HG03025 (cell line): ENCODE data around the gene FANCM.

ENCODE experiments used
- ATAC-seq: cut with Tn5 transposase; IDR thresholded peaks from one replicate; pipeline ENCODE4 v1.9.1; 2021; ENCODE audit warnings: mild to moderate bottlenecking, moderate library complexity; ENCODE audit not compliant: unreplicated experiment, low FRiP score

Gene FANCM

DNA sequence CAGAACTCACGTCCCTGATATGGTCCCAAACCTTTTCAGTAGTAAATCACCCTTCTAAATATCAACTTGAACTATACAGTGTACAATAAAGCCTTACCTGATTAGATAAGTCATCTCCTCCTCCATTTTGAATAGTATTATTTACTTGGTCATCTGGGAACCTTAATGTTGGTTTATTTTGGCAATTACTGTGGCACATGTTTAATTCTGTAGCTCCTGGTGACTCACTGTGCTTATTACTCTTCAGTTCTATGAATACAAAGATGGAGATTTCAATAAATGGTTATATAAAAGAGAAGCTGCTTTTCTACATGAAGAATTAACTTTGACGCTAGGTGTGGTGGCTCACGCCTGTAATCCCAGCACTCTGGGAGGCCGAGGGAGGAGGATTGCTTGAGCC lies 91.8 kb downstream of the FANCM start:
- ATAC-seq = no peak

GRCh38 chr14:45238988-45239387 lies 103.3 kb downstream of the FANCM start:
- no peak for ATAC-seq

GRCh38 chr14:45242706-45243105 lies 107.0 kb downstream of the FANCM start:
- no peak for ATAC-seq

- ATAC-seq = no peak
Measured at GRCh38 chr14:45246151-45246550, 110.4 kb downstream of the FANCM start.

DNA sequence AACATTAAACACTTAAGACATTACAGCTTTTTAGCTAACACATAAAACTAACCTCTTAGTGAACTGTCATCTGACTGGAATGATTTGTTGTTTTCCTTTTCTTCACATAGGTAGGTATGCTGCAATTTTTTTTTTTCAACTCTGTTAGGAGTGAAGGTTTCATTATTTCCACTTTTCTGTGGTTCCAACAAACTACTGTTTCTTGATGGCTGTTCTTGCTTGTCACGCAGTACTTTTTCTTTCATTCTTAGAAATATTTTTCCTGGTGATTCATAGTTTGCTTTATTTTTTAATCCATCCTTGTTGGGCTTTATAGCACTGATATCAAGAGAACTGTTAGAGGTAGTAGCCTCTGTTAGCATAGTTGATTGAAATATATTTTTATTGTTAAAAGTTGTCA lies 111.0 kb downstream of the FANCM start:
- no peak for ATAC-seq

GRCh38 chr14:45247427-45247826 lies 111.7 kb downstream of the FANCM start:
- ATAC-seq = no peak

DNA sequence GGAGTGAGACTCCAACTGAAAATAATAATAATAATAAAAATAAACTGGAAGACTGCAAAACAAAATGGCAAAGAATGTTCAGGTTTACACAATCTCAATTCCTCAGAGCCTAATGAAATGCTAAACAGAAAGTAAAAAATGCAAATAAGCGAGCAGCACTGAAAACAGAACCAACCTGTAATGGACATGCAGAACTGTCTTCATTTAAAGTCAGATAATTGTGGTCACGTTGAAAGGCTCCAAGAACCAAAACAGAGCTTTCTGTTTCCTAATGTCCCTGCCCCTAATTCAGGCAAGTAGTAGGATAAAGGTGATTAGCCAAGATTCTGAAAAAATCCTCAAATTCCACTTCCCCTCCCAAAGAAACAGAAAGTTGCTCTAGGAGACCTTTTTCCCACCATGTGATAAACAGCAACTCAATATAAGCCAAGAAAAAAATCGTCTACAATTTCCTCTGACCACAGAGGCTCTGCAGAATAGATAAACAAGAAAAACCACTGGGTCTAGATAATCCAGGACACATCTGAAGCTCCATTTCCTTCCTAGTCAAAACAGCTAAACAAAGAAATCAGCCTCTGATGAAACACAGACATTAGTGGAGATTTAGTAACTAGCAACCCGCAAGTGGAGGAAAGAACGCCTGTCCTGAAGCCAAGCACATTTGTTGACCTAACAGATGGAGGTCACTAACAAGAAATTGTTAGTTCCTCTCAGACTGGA lies 114.3 kb downstream of the FANCM start:
- ATAC-seq = peak; percentile 31
